HG02642 (cell line): ENCODE data around the gene COX14.
"Not testable (repeated sequence)": the region's sequence is repeated elsewhere in the genome, so short reads cannot be mapped to it uniquely, and the experiment has no call there.

ENCODE experiments used
- ATAC-seq: cut with Tn5 transposase; IDR thresholded peaks from one replicate; pipeline ENCODE4 v1.9.1; 2021; ENCODE audit warnings: mild to moderate bottlenecking; ENCODE audit not compliant: unreplicated experiment, poor library complexity

Gene COX14

GRCh38 chr12:50111693-50112455 lies at the start of gene COX14:
Gene COX14, plus strand, starts transcription at chr12:50112236. Its CDS starts 7,808 bp downstream, at chr12:50120044.
- peak; percentile 84 for ATAC-seq

GRCh38 chr12:50062728-50063460 lies 49.1 kb upstream of the COX14 start:
- ATAC-seq: no peak

GRCh38 chr12:50065726-50066310 lies 46.2 kb upstream of the COX14 start:
- no peak for ATAC-seq

GRCh38 chr12:50066402-50066801 lies 45.6 kb upstream of the COX14 start:
- ATAC-seq: no peak

- ATAC-seq: no peak
Measured at GRCh38 chr12:50069069-50069468, 43.0 kb upstream of the COX14 start.

- no peak for ATAC-seq
Measured at GRCh38 chr12:50069539-50069938, 42.5 kb upstream of the COX14 start.

- no peak for ATAC-seq
Measured at GRCh38 chr12:50070314-50071060, 41.5 kb upstream of the COX14 start.

- ATAC-seq: no peak
Measured at GRCh38 chr12:50072198-50072907, 39.7 kb upstream of the COX14 start.

GRCh38 chr12:50073206-50073605 lies 38.8 kb upstream of the COX14 start:
- no peak for ATAC-seq

- no peak for ATAC-seq
Measured at GRCh38 chr12:50073712-50074111, 38.3 kb upstream of the COX14 start.

- ATAC-seq: peak; percentile 79
Measured at GRCh38 chr12:50074936-50075807, 36.9 kb upstream of the COX14 start.

- ATAC-seq: no peak
Measured at GRCh38 chr12:50075808-50076170, 36.2 kb upstream of the COX14 start.

GRCh38 chr12:50077099-50077498 lies 34.9 kb upstream of the COX14 start:
- no peak for ATAC-seq

GRCh38 chr12:50078281-50078680 lies 33.8 kb upstream of the COX14 start:
- no peak for ATAC-seq

- no peak for ATAC-seq
Measured at GRCh38 chr12:50079771-50080170, 32.3 kb upstream of the COX14 start.

GRCh38 chr12:50081096-50081808 lies 30.8 kb upstream of the COX14 start:
- no peak for ATAC-seq

- no peak for ATAC-seq
Measured at GRCh38 chr12:50082644-50083043, 29.4 kb upstream of the COX14 start.

GRCh38 chr12:50083301-50083700 lies 28.7 kb upstream of the COX14 start:
- no peak for ATAC-seq

GRCh38 chr12:50084409-50084774 lies 27.6 kb upstream of the COX14 start:
- ATAC-seq: not testable (repeated sequence)
